K562 (cell line): ENCODE data around the gene BEST2. TPM values are rescaled to one million over a fixed set of nuclear protein-coding genes. Genes with fewer than 3 reads are reported as not detected.

ENCODE experiments used
- ARID1B ChIP-seq: fragments of 450-650 bp; IDR thresholded peaks from 2 replicates; pipeline ENCODE4 v1.6.1; 2016; ENCODE audit warnings: antibody characterized with exemption, mild to moderate bottlenecking, inconsistent platforms
- CTCF ChIP-seq, 3 experiments: IDR thresholded peaks in 2 of 3; conservative IDR thresholded peaks in 1 of 3; 2 replicates each; pipeline ENCODE4 v1.5.1; 2011 to 2012; ENCODE audit warnings: low read length in 3 of 3, mild to moderate bottlenecking in 3 of 3, control low read depth in 2 of 3, improper control_type of control experiment in 1 of 3, inconsistent platforms in 1 of 3, low read depth in 1 of 3, mixed read lengths in 1 of 3, moderate library complexity in 1 of 3; ENCODE audit not compliant: insufficient read depth in 2 of 3
- DACH1 ChIP-seq: fragments of 450-650 bp; IDR thresholded peaks from 2 replicates; pipeline ENCODE4 v1.6.1; 2018; ENCODE audit not compliant: partially characterized antibody
- DPF2 ChIP-seq: fragments of 450-650 bp; IDR thresholded peaks from 2 replicates; pipeline ENCODE4 v1.6.1; 2016
- HMGXB4 ChIP-seq: sonication (generic); formaldehyde crosslinking; IDR thresholded peaks from 2 replicates; pipeline ENCODE4 v1.8.1; 2023; ENCODE audit warnings: mild to moderate bottlenecking, missing genetic modification reagents
- NR1H2 ChIP-seq: sonication (generic); formaldehyde crosslinking; IDR thresholded peaks from 2 replicates; pipeline ENCODE4 v1.4.0; 2020; ENCODE audit warnings: mild to moderate bottlenecking, missing genetic modification reagents
- PBX2 ChIP-seq, 2 experiments: IDR thresholded peaks in 1 of 2; conservative IDR thresholded peaks in 1 of 2; 2 replicates each; pipeline ENCODE4 v1.6.1; 2016; ENCODE audit warnings: low read depth in 2 of 2, mild to moderate bottlenecking in 1 of 2, missing compliant biosample characterization in 1 of 2, missing genetic modification characterization in 1 of 2, moderate library complexity in 1 of 2
- RREB1 ChIP-seq: fragments of 250-450 bp; sonication (Bioruptor Pico); IDR thresholded peaks from 2 replicates; pipeline ENCODE4 v1.4.0; 2020
- TBL1XR1 ChIP-seq, 2 experiments: IDR thresholded peaks; 2 replicates each; pipeline ENCODE4 v1.6.1; 2012; ENCODE audit warnings: improper control_type of control experiment in 2 of 2, low read length in 2 of 2, mild to moderate bottlenecking in 1 of 2
- ZNF347 ChIP-seq: fragments of 450-650 bp; formaldehyde crosslinking; IDR thresholded peaks from 2 replicates; pipeline ENCODE4 v1.4.0; 2020; ENCODE audit warnings: low read depth, mild to moderate bottlenecking, moderate library complexity
- ZNF740 ChIP-seq, 3 experiments: fragments of 200-800 bp in 1 of 3; sonication (Bioruptor generic) in 1 of 3; sonication (generic) in 1 of 3; formaldehyde crosslinking in 1 of 3; IDR thresholded peaks; 2 replicates each; pipeline versions ENCODE4 v1.6.1 to v1.8.0; 2016 to 2022; ENCODE audit warnings: mild to moderate bottlenecking in 2 of 3, missing compliant biosample characterization in 2 of 3, missing genetic modification characterization in 2 of 3, missing genetic modification reagents in 1 of 3
- polyA plus RNA-seq, 8 experiments: library from polyadenylated mRNA; depleted of rRNA in 4 of 8; stranded (reverse) in 5 of 8; unstranded in 3 of 8; fragments of >200 nt; fragmentation: Nextera tagmentation in 2 of 8; fragmentation: Illumina TruSeq in 1 of 8; extraction: Ambion mirVana in 2 of 8; extraction: Trizol in 1 of 8; gene quantifications; 2 replicates each; pipeline versions ENCODE4 v1.2.1 to v1.2.3, GENCODE V29; 2011 to 2014; ENCODE audit warnings: inconsistent platforms in 1 of 8, missing spikeins in 1 of 8
- total RNA-seq, 7 experiments: library from RNA; depleted of rRNA in 6 of 7; stranded (reverse); fragments of >200 nt in 6 of 7; fragmentation: Illumina TruSeq in 2 of 7; extraction: Trizol in 2 of 7; gene quantifications; 2 replicates each; pipeline versions ENCODE4 v1.2.1 to v1.2.3, GENCODE V29; 2011 to 2021; ENCODE audit warnings: low replicate concordance in 1 of 7

BEST2 gene
- total and polyA plus RNA-seq, 9 of the 15 experiments (the other 6 are each of a cell fraction or from before 2014, with no cell fraction given): not detected

- TF ChIP-seq CTCF (IDR thresholded peaks at IDR 0.05 in 2 of 3, conservative IDR thresholded peaks at IDR 0.05 in 1 of 3; ENCODE audit: insufficient read depth in 2 of 3, low read depth in 1 of 3, low read length in 3 of 3) (no peak), DACH1 (no peak), ZNF347 (no peak), PBX2 (CRISPR knock-in tag; IDR thresholded peaks at IDR 0.05; ENCODE audit: low read depth) (no peak), PBX2 (tag; conservative IDR thresholded peaks at IDR 0.05; ENCODE audit: low read depth) (no peak), DPF2 (no peak), NR1H2 (CRISPR knock-in tag) (0 out of 2 replicates have a peak, but pooled peaks have one; percentile 12), HMGXB4 (no peak), TBL1XR1 (IDR thresholded peaks at IDR 0.05; ENCODE audit: low read length in 2 of 2) (no peak), ARID1B (no peak), RREB1 (CRISPR knock-in tag) (no peak), ZNF740 (CRISPR knock-in tag; IDR thresholded peaks at IDR 0.05) (0 out of 2 replicates have a peak, but pooled peaks have one; percentile 44), ZNF740 (tag; IDR thresholded peaks at IDR 0.05) (peak in 1 of 2 experiments; percentile 35; a peak in 1 of 4 replicates)
Measured at GRCh38 chr19:12789098-12789903, 37.7 kb downstream of the BEST2 start (continued).
